Spleen (tissue), 11 donors: ENCODE data around the gene NAT10. TPM values are rescaled to one million over a fixed set of nuclear protein-coding genes. Genes with fewer than 3 reads are reported as not detected.

ENCODE experiments used
- DNase-seq: peaks from one replicate; pipeline ENCODE4 v3.0.0-alpha.2; 2020
- H3K27ac ChIP-seq, 8 donors: fragments of 200-600 bp; sonication (generic) in 7 of 8; 1 replicate in 4 of 8; 2 replicates in 4 of 8; pipeline versions ENCODE4 v1.5.0 to v1.8.0; 2016 to 2021; ENCODE audit warnings: inconsistent platforms in 4 of 8, mild to moderate bottlenecking in 4 of 8, moderate library complexity in 1 of 8
- H3K27me3 ChIP-seq, 7 donors: fragments of 200-600 bp; sonication (generic) in 6 of 7; replicated peaks in 1 of 7; 1 replicate in 4 of 7; 2 replicates in 3 of 7; pipeline versions ENCODE4 v1.5.0 to v1.8.0; 2016 to 2021; ENCODE audit warnings: inconsistent platforms in 3 of 7, mild to moderate bottlenecking in 1 of 7
- H3K36me3 ChIP-seq, 6 donors: fragments of 200-600 bp; sonication (generic) in 5 of 6; 1 replicate in 4 of 6; 2 replicates in 2 of 6; pipeline versions ENCODE4 v1.5.0 to v1.8.0; 2016 to 2021; ENCODE audit warnings: inconsistent platforms in 2 of 6
- H3K4me1 ChIP-seq, 6 donors: fragments of 200-600 bp; sonication (generic) in 5 of 6; 1 replicate in 3 of 6; 2 replicates in 3 of 6; pipeline versions ENCODE4 v1.5.0 to v1.8.0; 2016 to 2021; ENCODE audit warnings: inconsistent platforms in 3 of 6
- H3K4me3 ChIP-seq, 8 donors: fragments of 200-600 bp; sonication (generic) in 7 of 8; 1 replicate in 4 of 8; 2 replicates in 4 of 8; pipeline versions ENCODE4 v1.5.0 to v1.8.0; 2016 to 2021; ENCODE audit warnings: inconsistent platforms in 4 of 8, mild to moderate bottlenecking in 4 of 8, moderate library complexity in 2 of 8
- H3K9me3 ChIP-seq, 8 donors: fragments of 200-600 bp; sonication (generic) in 7 of 8; 1 replicate in 4 of 8; 2 replicates in 4 of 8; pipeline versions ENCODE4 v1.5.0 to v1.8.0; 2016 to 2021; ENCODE audit warnings: inconsistent platforms in 4 of 8
- POLR2A ChIP-seq, 3 donors: fragments of 450-650 bp; IDR thresholded peaks; one replicate each; pipeline ENCODE4 v1.5.1; 2017; ENCODE audit warnings: antibody characterized with exemption in 3 of 3, mild to moderate bottlenecking in 1 of 3
- POLR2AphosphoS5 ChIP-seq, 3 donors: sonication (generic); formaldehyde crosslinking; IDR thresholded peaks; one replicate each; pipeline ENCODE4 v1.5.1; 2017; ENCODE audit warnings: antibody characterized with exemption in 3 of 3
- WGBS, 5 donors: extraction: QIAGEN DNeasy Blood & Tissue Kit in 3 of 5; methylation state at CpG; one replicate each; pipeline versions ENCODE4 v1.1.5 to v1.1.7; 2013 to 2018; 5-methylcytosine and 5-hydroxymethylcytosine counted together
- intact Hi-C: fragments of 100-400 bp; cut with DNase I; formaldehyde crosslinking; loops from one replicate; pipeline ENCODE4 v1.15.0; 2023; ENCODE audit warnings: low total_unique reads
- polyA plus RNA-seq, 3 donors: library from polyadenylated mRNA; stranded (reverse); fragments of 200-250 nt; gene quantifications; one replicate each; pipeline ENCODE4 v1.2.1, GENCODE V29; 2013
- total RNA-seq, 7 donors: library from RNA; depleted of rRNA in 3 of 7; stranded (reverse); fragments of >200 nt in 3 of 7; fragmentation: NEBNext Ultra II Directional in 4 of 7; extraction: Animal tissue kit (Norgen Biotek cat#: 25700) in 4 of 7; gene quantifications; one replicate each; pipeline versions ENCODE4 v1.1.0 to v1.2.1, GENCODE V29; 2016 to 2021
- TF ChIP-seq, protein P1 (sequence below), 11 experiments: fragments of 200-600 bp in 7 of 11; fragments of 450-650 bp in 4 of 11; sonication (generic) in 4 of 11; IDR thresholded peaks in 8 of 11; conservative IDR thresholded peaks in 3 of 11; 1 replicate in 7 of 11; 2 replicates in 4 of 11; pipeline versions ENCODE4 v1.4.0 to v1.8.0; 2016 to 2021; ENCODE audit warnings: antibody characterized with exemption in 11 of 11, inconsistent platforms in 4 of 11, mild to moderate bottlenecking in 1 of 11
- donor health status: healthy with polysubstance abuse.
- donor health status: DM: no; HTN: no; CAD: no; lungs with moderate emphysema.
- donor health status: DM: no; HTN: no; CAD: no.
- donor health status: Bipolar disorder and iron deficiency.
- donor health status: healthy.
- donor health status: DM: no; HTN: no; CAD: no.
- donor health status: DM: yes; HTN: yes; CAD: no.

NAT10 gene
- total and polyA plus RNA-seq, 10 donors = 27.6 to 64.5 (median 38.3) TPM

DNA sequence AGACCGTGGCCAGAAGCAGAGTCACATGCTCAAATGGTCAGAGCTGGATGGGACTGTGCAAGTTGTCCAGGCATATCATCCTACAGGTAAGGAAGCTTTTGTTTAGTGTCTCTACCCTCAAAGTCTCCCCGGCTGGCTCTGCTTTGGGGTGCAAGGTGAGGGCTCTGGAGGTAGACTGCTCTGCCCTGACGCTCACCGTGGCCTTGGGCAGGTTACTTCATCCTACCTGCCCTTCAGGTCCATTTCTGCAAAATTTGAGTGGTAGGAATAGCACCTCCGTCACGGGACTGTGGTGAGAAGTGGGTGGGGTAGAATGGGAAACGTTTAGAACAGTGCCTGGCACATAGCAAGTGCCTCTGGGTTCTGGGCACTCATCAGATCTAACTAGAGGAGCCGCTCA lies 42.2 kb downstream of the NAT10 start:
- Histone ChIP-seq H3K27ac (no peak overlapping the region), H3K36me3 (peaks cover 5 to 100% (median 75%) of the 10 kb centered on the region in 6 donors), H3K9me3 (no peaks in the 10 kb centered on the region), H3K27me3 (no peaks in the 10 kb centered on the region), H3K4me1 (peaks cover 0 to 26% (median 5%) of the 10 kb centered on the region in 6 donors), H3K4me3 (no peak overlapping the region)
- no peak for TF ChIP-seq POLR2AphosphoS5 (IDR thresholded peaks at IDR 0.05)
- TF ChIP-seq POLR2A (IDR thresholded peaks at IDR 0.05) = no peak
- TF ChIP-seq, protein P1, sequence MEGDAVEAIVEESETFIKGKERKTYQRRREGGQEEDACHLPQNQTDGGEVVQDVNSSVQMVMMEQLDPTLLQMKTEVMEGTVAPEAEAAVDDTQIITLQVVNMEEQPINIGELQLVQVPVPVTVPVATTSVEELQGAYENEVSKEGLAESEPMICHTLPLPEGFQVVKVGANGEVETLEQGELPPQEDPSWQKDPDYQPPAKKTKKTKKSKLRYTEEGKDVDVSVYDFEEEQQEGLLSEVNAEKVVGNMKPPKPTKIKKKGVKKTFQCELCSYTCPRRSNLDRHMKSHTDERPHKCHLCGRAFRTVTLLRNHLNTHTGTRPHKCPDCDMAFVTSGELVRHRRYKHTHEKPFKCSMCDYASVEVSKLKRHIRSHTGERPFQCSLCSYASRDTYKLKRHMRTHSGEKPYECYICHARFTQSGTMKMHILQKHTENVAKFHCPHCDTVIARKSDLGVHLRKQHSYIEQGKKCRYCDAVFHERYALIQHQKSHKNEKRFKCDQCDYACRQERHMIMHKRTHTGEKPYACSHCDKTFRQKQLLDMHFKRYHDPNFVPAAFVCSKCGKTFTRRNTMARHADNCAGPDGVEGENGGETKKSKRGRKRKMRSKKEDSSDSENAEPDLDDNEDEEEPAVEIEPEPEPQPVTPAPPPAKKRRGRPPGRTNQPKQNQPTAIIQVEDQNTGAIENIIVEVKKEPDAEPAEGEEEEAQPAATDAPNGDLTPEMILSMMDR (IDR thresholded peaks at IDR 0.05 in 8 of 11, conservative IDR thresholded peaks at IDR 0.05 in 3 of 11) = no peak
- 86 to 91% (median 90%) methylated on average over 7 to 8 of the region's 8 CpGs for WGBS, 5 donors
- intact Hi-C loops = no loop called here
- no peak for DNase-seq

DNA sequence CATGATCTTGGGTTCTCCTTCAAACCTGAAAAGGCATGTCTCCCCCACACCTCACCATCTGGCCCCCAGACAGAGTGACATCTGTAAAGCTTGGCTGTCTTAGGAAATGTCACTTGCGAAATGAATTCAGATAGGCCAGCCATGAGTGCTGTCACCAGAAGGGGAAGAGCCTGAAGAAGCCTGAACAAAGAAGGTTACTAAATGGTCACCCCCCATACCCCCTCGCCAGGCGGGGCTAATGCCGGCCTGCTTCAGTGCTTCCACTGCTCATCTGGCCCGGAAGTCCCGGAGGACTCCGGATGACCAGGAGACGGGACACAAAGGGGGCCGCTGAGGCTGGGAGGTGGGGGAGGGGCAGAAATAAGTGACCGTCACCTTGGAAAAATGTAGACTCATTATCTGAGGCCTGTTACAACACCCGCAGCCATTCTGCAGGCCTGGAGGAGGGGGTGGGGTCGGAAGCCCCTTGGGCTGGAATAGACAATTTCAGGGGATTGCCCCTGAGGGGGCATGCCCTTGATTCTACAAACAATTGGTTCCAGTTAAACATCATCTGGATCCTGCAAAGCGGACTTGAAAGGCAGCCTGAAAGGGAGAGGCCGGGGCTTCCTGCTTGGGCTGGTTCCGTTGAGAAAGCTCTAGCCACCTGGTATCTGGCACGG lies 43.2 kb downstream of the NAT10 start:
- no peak for DNase-seq
- TF ChIP-seq, protein P1 (IDR thresholded peaks at IDR 0.05 in 8 of 11, conservative IDR thresholded peaks at IDR 0.05 in 3 of 11) = no peak
- TF ChIP-seq POLR2AphosphoS5 (IDR thresholded peaks at IDR 0.05) = peak in 1 of 3 donors; percentile 18
- H3K36me3 ChIP-seq = peaks cover 5 to 100% (median 66%) of the 10 kb centered on the region in 6 donors
- intact Hi-C loops = no loop called here
- peak overlapping the region in 4 of 8 donors; percentile 13 to 59 (median 28) for H3K27ac ChIP-seq
- H3K4me3 ChIP-seq = no peak overlapping the region
- H3K9me3 ChIP-seq = no peaks in the 10 kb centered on the region
- H3K27me3 ChIP-seq = no peaks in the 10 kb centered on the region
- WGBS, 5 donors = 72 to 86% (median 75%) methylated on average over 16 of the region's 16 CpGs
- peaks cover 0 to 35% (median 7%) of the 10 kb centered on the region in 6 donors for H3K4me1 ChIP-seq

DNA sequence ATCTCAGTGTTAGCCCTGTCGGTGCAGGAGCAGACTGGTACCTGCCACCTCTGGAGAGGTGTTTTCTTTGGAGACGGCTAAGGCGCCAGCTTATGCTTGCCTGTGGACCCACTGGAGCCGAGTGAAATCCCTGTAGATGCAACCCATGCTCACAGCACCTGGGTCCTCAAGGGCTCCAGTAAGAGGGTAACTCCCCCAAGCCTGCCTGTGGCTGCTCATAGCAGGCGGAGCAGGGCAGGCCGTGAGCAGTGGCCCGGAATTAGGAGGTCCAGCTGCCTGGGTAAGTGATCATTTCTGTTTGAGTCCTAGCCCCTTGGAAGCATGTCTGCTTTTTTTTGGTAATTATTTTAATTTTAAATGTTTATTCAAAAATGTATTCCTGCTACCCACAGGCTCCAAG lies 43.8 kb downstream of the NAT10 start:
- TF ChIP-seq, protein P1 (IDR thresholded peaks at IDR 0.05 in 8 of 11, conservative IDR thresholded peaks at IDR 0.05 in 3 of 11) = no peak
- no peak for TF ChIP-seq POLR2A (IDR thresholded peaks at IDR 0.05)
- TF ChIP-seq POLR2AphosphoS5 (IDR thresholded peaks at IDR 0.05) = no peak
- WGBS, 5 donors = 93 to 98% (median 95%) methylated on average over 7 of the region's 7 CpGs
- H3K27ac ChIP-seq = peak overlapping the region in 4 of 8 donors; percentile 13 to 59 (median 28)
- H3K9me3 ChIP-seq = no peaks in the 10 kb centered on the region
- H3K4me1 ChIP-seq = peaks cover 0 to 42% (median 13%) of the 10 kb centered on the region in 6 donors
- DNase-seq = no peak
- intact Hi-C loops = no loop called here
- no peak overlapping the region for H3K4me3 ChIP-seq
- H3K36me3 ChIP-seq = peaks cover 5 to 97% (median 60%) of the 10 kb centered on the region in 6 donors
- no peaks in the 10 kb centered on the region for H3K27me3 ChIP-seq

DNA sequence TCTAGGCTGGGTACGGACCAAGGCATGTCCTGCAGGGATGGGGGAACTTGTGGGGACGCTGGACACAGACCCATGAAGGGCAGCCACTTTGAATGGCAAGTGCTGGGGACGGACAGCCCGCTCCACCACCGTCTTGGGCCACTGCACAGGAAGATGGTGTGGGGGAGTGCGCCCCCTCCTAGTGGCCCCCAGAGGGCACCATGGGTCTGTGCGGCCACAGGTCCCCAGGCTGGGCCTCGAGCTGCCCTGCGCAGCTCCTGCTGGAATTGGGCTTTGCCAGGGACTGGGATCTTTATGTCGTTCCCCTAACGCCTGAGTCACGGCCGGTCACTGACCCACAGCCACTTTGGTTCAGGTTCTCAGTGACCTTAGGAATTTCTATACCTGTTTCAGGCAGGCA lies 44.4 kb downstream of the NAT10 start:
- 76 to 91% (median 86%) methylated on average over 10 to 13 of the region's 13 CpGs for WGBS, 5 donors
- Histone ChIP-seq H3K4me1 (peaks cover 0 to 47% (median 17%) of the 10 kb centered on the region in 6 donors), H3K27me3 (no peaks in the 10 kb centered on the region), H3K9me3 (no peaks in the 10 kb centered on the region), H3K27ac (no peak overlapping the region), H3K36me3 (peaks cover 5 to 97% (median 55%) of the 10 kb centered on the region in 6 donors), H3K4me3 (no peak overlapping the region)
- TF ChIP-seq POLR2AphosphoS5 (IDR thresholded peaks at IDR 0.05) (no peak), POLR2A (IDR thresholded peaks at IDR 0.05) (no peak)
- TF ChIP-seq, protein P1 (IDR thresholded peaks at IDR 0.05 in 8 of 11, conservative IDR thresholded peaks at IDR 0.05 in 3 of 11) = no peak
- intact Hi-C loops = no loop called here
- DNase-seq = no peak
